Measurements from ENCODE around the gene DNAI2. TPM values are rescaled to one million over a fixed set of nuclear protein-coding genes. Genes with fewer than 3 reads are reported as not detected.

Gene DNAI2
- not detected in 2 replicates for total RNA-seq

GRCh38 chr17:74274060-74274708 lies at the start of gene DNAI2:
Gene DNAI2, plus strand, starts transcription at chr17:74274234. Its CDS starts 7,584 bp downstream, at chr17:74281818.

GRCh38 chr17:74325743-74326379 lies 51.8 kb downstream of the DNAI2 start, which contains the start of gene KIF19:
Gene KIF19, plus strand, starts transcription at chr17:74326226. Its CDS starts 124 bp downstream, at chr17:74326350.

GRCh38 chr17:74361230-74362068 lies 87.4 kb downstream of the DNAI2 start, which contains the start of gene BTBD17:
Gene BTBD17, minus strand, starts transcription at chr17:74361868. Its CDS starts 49 bp downstream, at chr17:74361819.

Other genes with a start within 250 kb of the DNAI2 start
- gene RPL38, start 70.6 kb upstream of the DNAI2 start, total RNA-seq, result 476 and 603 TPM in 2 replicates
- 1.7 and 2.0 TPM in 2 replicates for gene TTYH2, start 60.7 kb upstream of the DNAI2 start, total RNA-seq
- gene KIF19, start 52.0 kb downstream of the DNAI2 start, total RNA-seq, result not detected in 2 replicates
- not detected in 2 replicates for gene BTBD17, start 87.6 kb downstream of the DNAI2 start, total RNA-seq
- not detected in 2 replicates for gene GPR142, start 93.3 kb downstream of the DNAI2 start, total RNA-seq
- gene GPRC5C, start 157.9 kb downstream of the DNAI2 start, total RNA-seq, result 3.5 and 9.1 TPM in 2 replicates
- not detected in 2 replicates for gene CD300A, start 192.4 kb downstream of the DNAI2 start, total RNA-seq

Measured in uterine smooth muscle cell (primary cell).